ENCODE data around the gene VCL.

The VCL gene

DNA sequence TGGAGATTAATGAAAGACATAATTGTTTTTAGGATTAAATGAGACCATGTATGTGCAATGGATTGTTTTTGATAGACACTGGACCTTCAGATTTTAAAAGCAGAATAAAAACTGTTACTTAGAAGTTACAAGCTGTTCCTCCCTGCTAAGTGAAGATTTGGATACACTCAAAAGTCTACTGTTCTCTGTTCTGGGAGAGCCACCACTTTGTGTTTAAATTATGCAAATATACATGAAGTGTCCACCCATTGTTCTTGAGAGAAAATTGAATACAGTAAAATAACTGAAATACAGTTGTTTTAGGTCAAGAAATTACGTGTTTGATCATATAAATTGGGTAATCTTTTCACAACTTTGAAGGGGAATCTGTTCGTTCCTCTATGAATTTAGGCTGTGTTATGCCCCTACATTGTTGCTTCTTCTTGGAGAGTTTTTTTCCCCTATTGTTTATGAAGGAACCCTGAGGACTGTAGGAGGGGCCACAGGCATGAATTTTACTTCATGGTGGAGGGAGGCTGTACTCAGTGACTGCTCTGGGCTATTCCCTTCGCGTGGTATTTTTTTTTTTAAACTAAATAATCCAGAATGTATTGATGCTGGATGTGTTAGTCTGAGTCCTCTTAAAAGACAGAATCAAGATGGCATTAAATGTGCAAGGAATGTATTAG is 18.6 kb upstream of the VCL start:
- no peak for DNase-seq (ENCODE audit: low spot score)
- Histone ChIP-seq H3K27ac (ENCODE audit: poor library complexity, severe bottlenecking) (no peak overlapping the region), H3K27me3 (ENCODE audit: insufficient read depth, poor library complexity, severe bottlenecking) (no peaks in the 10 kb centered on the region), H3K4me3 (ENCODE audit: severe bottlenecking) (no peak overlapping the region), H3K36me3 (ENCODE audit: low read depth) (no peaks in the 10 kb centered on the region), H3K4me1 (ENCODE audit: insufficient read depth, poor library complexity, severe bottlenecking) (peaks cover 4% of the 10 kb centered on the region), H3K9me3 (ENCODE audit: severe bottlenecking) (no peaks in the 10 kb centered on the region)
- no peak for ATAC-seq (ENCODE audit: low read depth)
- TF ChIP-seq, protein P1, sequence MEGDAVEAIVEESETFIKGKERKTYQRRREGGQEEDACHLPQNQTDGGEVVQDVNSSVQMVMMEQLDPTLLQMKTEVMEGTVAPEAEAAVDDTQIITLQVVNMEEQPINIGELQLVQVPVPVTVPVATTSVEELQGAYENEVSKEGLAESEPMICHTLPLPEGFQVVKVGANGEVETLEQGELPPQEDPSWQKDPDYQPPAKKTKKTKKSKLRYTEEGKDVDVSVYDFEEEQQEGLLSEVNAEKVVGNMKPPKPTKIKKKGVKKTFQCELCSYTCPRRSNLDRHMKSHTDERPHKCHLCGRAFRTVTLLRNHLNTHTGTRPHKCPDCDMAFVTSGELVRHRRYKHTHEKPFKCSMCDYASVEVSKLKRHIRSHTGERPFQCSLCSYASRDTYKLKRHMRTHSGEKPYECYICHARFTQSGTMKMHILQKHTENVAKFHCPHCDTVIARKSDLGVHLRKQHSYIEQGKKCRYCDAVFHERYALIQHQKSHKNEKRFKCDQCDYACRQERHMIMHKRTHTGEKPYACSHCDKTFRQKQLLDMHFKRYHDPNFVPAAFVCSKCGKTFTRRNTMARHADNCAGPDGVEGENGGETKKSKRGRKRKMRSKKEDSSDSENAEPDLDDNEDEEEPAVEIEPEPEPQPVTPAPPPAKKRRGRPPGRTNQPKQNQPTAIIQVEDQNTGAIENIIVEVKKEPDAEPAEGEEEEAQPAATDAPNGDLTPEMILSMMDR (IDR thresholded peaks at IDR 0.05; ENCODE audit: poor library complexity, severe bottlenecking) = no peak

DNA sequence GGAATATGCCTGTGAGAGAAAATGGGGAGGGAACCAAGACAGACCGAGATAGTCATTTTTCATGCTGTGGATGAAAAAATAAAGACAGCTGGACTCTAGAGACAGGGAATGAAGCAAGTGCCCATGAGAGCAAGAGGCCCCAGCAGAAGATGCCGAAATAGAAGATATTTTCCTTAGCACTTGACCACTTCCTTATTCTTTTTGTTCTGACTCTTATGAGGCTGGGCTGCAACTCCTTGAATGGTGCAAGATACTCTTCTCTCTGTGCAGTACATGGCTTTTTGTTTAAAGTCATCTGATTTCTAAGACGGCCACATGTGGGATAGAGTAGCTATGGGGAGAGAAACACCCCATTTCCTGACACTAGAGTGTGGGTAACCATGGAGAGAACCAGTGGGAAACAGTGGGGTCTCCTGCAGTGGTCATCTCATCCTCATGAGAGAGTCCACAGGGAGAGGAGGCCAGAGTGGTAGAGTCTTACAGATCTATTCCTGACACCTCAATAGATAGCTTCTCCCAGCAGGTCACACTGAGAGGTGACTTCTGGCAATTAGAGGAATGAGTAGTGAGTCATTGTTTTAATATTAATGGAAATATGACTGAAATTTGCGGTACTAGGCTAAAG is 18.0 kb upstream of the VCL start:
- H3K27me3 ChIP-seq (ENCODE audit: insufficient read depth, poor library complexity, severe bottlenecking) = no peaks in the 10 kb centered on the region
- TF ChIP-seq, protein P1 (IDR thresholded peaks at IDR 0.05; ENCODE audit: poor library complexity, severe bottlenecking) = no peak
- ATAC-seq (ENCODE audit: low read depth) (no peak), DNase-seq (ENCODE audit: low spot score) (no peak)
- H3K9me3 ChIP-seq (ENCODE audit: severe bottlenecking) = no peaks in the 10 kb centered on the region
- H3K36me3 ChIP-seq (ENCODE audit: low read depth) = no peaks in the 10 kb centered on the region
- H3K27ac ChIP-seq (ENCODE audit: poor library complexity, severe bottlenecking) = no peak overlapping the region
- H3K4me1 ChIP-seq (ENCODE audit: insufficient read depth, poor library complexity, severe bottlenecking) = peaks cover 4% of the 10 kb centered on the region
- H3K4me3 ChIP-seq (ENCODE audit: severe bottlenecking) = no peak overlapping the region

DNA sequence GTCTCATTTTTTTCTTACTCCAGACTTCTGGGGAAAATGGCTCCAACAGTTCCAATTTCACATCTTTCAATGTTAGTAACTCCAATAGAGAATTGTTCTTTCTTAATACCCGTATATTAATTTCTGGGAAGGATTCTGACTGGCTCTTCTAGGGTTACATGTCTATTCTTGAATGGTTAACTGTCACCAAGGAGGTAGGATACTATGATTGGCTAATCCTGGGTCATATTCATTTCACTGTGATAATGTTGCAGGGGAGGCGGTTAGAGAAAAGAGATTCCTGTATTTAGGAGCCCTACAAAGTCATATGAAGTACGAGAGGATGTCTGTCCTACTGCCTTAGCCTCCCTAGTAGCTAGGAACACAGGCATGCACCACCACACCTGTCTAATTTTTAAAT is 16.1 kb upstream of the VCL start:
- no peak overlapping the region for H3K4me3 ChIP-seq (ENCODE audit: severe bottlenecking)
- ATAC-seq (ENCODE audit: low read depth) = no peak
- no peak for DNase-seq (ENCODE audit: low spot score)
- H3K9me3 ChIP-seq (ENCODE audit: severe bottlenecking) = no peaks in the 10 kb centered on the region
- no peaks in the 10 kb centered on the region for H3K27me3 ChIP-seq (ENCODE audit: insufficient read depth, poor library complexity, severe bottlenecking)
- TF ChIP-seq, protein P1 (IDR thresholded peaks at IDR 0.05; ENCODE audit: poor library complexity, severe bottlenecking) = no peak
- no peaks in the 10 kb centered on the region for H3K36me3 ChIP-seq (ENCODE audit: low read depth)
- peaks cover 4% of the 10 kb centered on the region for H3K4me1 ChIP-seq (ENCODE audit: insufficient read depth, poor library complexity, severe bottlenecking)
- no peak overlapping the region for H3K27ac ChIP-seq (ENCODE audit: poor library complexity, severe bottlenecking)

DNA sequence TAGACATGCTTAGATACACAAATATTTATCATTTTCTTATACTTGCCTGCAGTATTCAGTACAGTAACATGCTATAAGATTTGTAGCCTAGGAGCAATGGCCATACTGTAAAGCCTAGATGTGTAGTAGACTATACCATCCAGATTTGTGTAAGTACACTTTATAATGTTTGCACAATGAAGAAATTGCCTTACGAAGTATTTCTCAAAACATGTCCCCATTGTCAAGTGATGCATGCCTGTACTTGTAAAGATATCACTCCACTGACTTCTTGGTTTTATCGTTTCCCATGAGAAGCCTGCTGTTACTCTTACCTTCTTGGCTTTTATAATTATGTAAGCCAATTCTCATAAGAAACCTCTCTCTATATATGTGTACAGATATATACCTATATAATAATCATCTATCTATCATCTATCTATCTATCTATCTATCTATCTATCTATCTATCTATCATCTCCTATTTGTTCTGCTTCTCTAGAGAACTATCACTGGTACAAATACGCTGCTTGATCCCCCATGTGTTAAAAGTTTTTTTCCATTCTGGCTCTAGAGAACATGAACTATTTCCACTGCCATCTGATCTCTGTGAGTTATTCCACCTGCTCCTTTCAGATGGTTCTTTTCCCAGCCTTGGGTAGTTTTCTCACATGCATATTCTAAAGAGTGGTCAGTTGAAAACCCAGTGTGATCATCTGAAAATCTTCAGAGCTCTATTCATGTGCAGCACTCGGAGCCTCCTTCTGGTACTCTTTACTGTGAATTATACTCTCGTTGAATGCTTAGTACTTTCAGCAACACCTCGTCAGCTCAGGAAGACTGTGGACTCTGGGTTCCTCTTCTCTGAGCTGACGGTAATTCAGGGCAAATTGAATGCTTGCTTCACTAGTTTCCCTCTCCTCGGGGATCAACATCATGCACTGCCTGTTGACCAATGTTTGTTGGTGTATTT is 14.5 kb upstream of the VCL start:
- no peak for ATAC-seq (ENCODE audit: low read depth)
- DNase-seq (ENCODE audit: low spot score) = no peak
- H3K4me1 ChIP-seq (ENCODE audit: insufficient read depth, poor library complexity, severe bottlenecking) = peaks cover 4% of the 10 kb centered on the region
- no peaks in the 10 kb centered on the region for H3K27me3 ChIP-seq (ENCODE audit: insufficient read depth, poor library complexity, severe bottlenecking)
- H3K27ac ChIP-seq (ENCODE audit: poor library complexity, severe bottlenecking) = no peak overlapping the region
- TF ChIP-seq, protein P1 (IDR thresholded peaks at IDR 0.05; ENCODE audit: poor library complexity, severe bottlenecking) = no peak
- H3K36me3 ChIP-seq (ENCODE audit: low read depth) = no peaks in the 10 kb centered on the region
- H3K9me3 ChIP-seq (ENCODE audit: severe bottlenecking) = no peaks in the 10 kb centered on the region
- H3K4me3 ChIP-seq (ENCODE audit: severe bottlenecking) = no peak overlapping the region
